K562 (cell line): Measurements from ENCODE around the gene GNG14. TPM values are rescaled to one million over a fixed set of nuclear protein-coding genes. Genes with fewer than 3 reads are reported as not detected.

ENCODE experiments used
- ATAC-seq: fragments of 200-7000 bp; cut with Tn5 transposase; 3 replicates; pipeline ENCODE4 v1.9.1; 2020; ENCODE audit warnings: moderate library complexity
- BruUV-seq: library from RNA; stranded (reverse); fragments of 400-500 nt; replicated peaks from 2 replicates; lab custom pipeline; 2021; lab: Mats Ljungman, UMichigan
- CTCF ChIA-PET: fragments of 300-600 bp; formaldehyde crosslinking; extraction: SDS; loops from one replicate; lab custom pipeline; 2021; ENCODE audit warnings: low intra/inter-chr PET ratio; lab: Yijun Ruan, JAX
- POLR2A ChIA-PET: fragments of 300-600, 350-650 bp; sonication (Branson Sonifier 250); formaldehyde crosslinking; extraction: SDS; loops from one replicate; lab custom pipeline; 2021; ENCODE audit warnings: antibody characterized with exemption, inconsistent platforms; lab: Yijun Ruan, JAX
- DNase-seq, 4 experiments: peaks; one replicate each; pipeline versions ENCODE4 v3.0.0 to v3.0.0-alpha.2; 2011 to 2018; ENCODE audit warnings: low spot score in 3 of 4, mixed read lengths in 3 of 4; ENCODE audit errors: extremely low read depth in 1 of 4
- FAIRE-seq: peaks from 2 replicates; lab custom pipeline; 2011; peaks lifted over from hg19 to GRCh38; lab: Jason Lieb, UNC
- H2AFZ ChIP-seq: 2 replicates; pipeline ENCODE4 v1.6.0; 2011; ENCODE audit warnings: low read depth, low read length, control low read depth, inconsistent platforms
- H3K27ac ChIP-seq: fragments of 200-600 bp; 3 replicates; pipeline ENCODE4 v1.8.0; 2011; ENCODE audit warnings: low read depth, mild to moderate bottlenecking, control low read depth, inconsistent platforms, low read length, moderate library complexity, mixed read lengths; ENCODE audit errors: extremely low read depth
- H3K27me3 ChIP-seq, 2 experiments: fragments of 300-600 bp in 1 of 2; 2 replicates in 1 of 2; 3 replicates in 1 of 2; pipeline versions ENCODE4 v1.6.0 to v1.8.0; 2011; ENCODE audit warnings: inconsistent platforms in 2 of 2, low read length in 2 of 2, mild to moderate bottlenecking in 1 of 2, mixed read lengths in 1 of 2, moderate library complexity in 1 of 2; ENCODE audit not compliant: control insufficient read depth in 2 of 2, insufficient read depth in 2 of 2
- H3K36me3 ChIP-seq: fragments of 300-600 bp; 3 replicates; pipeline ENCODE4 v1.8.0; 2011; ENCODE audit warnings: mild to moderate bottlenecking, low read length, inconsistent platforms; ENCODE audit not compliant: control insufficient read depth, insufficient read depth
- H3K4me1 ChIP-seq, 2 experiments: fragments of 200-600 bp in 1 of 2; replicated peaks in 1 of 2; 2 replicates in 1 of 2; 3 replicates in 1 of 2; pipeline versions ENCODE4 v1.5.1 to v1.8.0; 2011; ENCODE audit warnings: inconsistent platforms in 2 of 2, low read length in 2 of 2, mild to moderate bottlenecking in 1 of 2, mixed read lengths in 1 of 2, moderate library complexity in 1 of 2; ENCODE audit not compliant: control insufficient read depth in 2 of 2, insufficient read depth in 2 of 2
- H3K4me2 ChIP-seq: 2 replicates; pipeline ENCODE4 v1.6.1; 2011; ENCODE audit warnings: low read length, control low read depth, inconsistent platforms, mixed read lengths; ENCODE audit not compliant: insufficient read depth
- H3K4me3 ChIP-seq: fragments of 200-600 bp; sonication (generic), shearing (Covaris generic); 2 replicates; pipeline ENCODE4 v1.5.1; 2016; ENCODE audit warnings: control low read depth, inconsistent platforms
- H3K79me2 ChIP-seq: fragments of 200-600 bp; 3 replicates; pipeline ENCODE4 v1.8.0; 2011; ENCODE audit warnings: low read length, inconsistent platforms; ENCODE audit not compliant: control insufficient read depth, insufficient read depth
- H3K9ac ChIP-seq, 2 experiments: 2 replicates each; pipeline versions ENCODE4 v1.6.0 to v1.6.1; 2011; ENCODE audit warnings: low read depth in 2 of 2, low read length in 2 of 2, control low read depth in 1 of 2, inconsistent platforms in 1 of 2, mild to moderate bottlenecking in 1 of 2, mixed read lengths in 1 of 2; ENCODE audit not compliant: insufficient read depth in 1 of 2
- H3K9me1 ChIP-seq: one replicate; pipeline ENCODE4 v1.6.0; 2011; ENCODE audit warnings: inconsistent platforms, mild to moderate bottlenecking, low read length, moderate library complexity; ENCODE audit not compliant: control insufficient read depth, insufficient read depth
- H3K9me3 ChIP-seq: replicated peaks from 2 replicates; pipeline ENCODE4 v1.5.1; 2011; ENCODE audit warnings: low read depth, low read length, inconsistent platforms; ENCODE audit not compliant: control insufficient read depth, insufficient read depth
- H4K20me1 ChIP-seq: replicated peaks from 2 replicates; pipeline ENCODE4 v1.6.1; 2011; ENCODE audit warnings: low read length, inconsistent platforms, mixed read lengths; ENCODE audit not compliant: control insufficient read depth, insufficient read depth
- BMI1 ChIP-seq: fragments of 150-350 bp; IDR thresholded peaks from 2 replicates; pipeline ENCODE4 v1.6.1; 2014; ENCODE audit warnings: low read length
- CSDE1 ChIP-seq, 2 experiments: fragments of 450-650 bp; IDR thresholded peaks; 2 replicates each; pipeline ENCODE4 v1.6.1; 2016; ENCODE audit warnings: mild to moderate bottlenecking in 1 of 2
- DMBX1 ChIP-seq: fragments of 250-450 bp; sonication (Bioruptor Pico); IDR thresholded peaks from 2 replicates; pipeline ENCODE4 v1.8.0; 2022; ENCODE audit warnings: inconsistent platforms, mild to moderate bottlenecking, moderate library complexity, borderline replicate concordance
- FOXK1 ChIP-seq: sonication (generic); formaldehyde crosslinking; IDR thresholded peaks from 2 replicates; pipeline ENCODE4 v1.8.0; 2022; ENCODE audit warnings: missing genetic modification reagents, mild to moderate bottlenecking, borderline replicate concordance
- NBN ChIP-seq: fragments of 450-650 bp; IDR thresholded peaks from 2 replicates; pipeline ENCODE4 v1.6.1; 2016; ENCODE audit warnings: low read depth, mild to moderate bottlenecking
- RBBP5 ChIP-seq: fragments of 200-600 bp; sonication (generic); IDR thresholded peaks from 2 replicates; pipeline ENCODE4 v1.6.1; 2012; ENCODE audit warnings: borderline replicate concordance, mild to moderate bottlenecking, low read length, control low read depth, inconsistent platforms; ENCODE audit not compliant: insufficient read depth, poor library complexity, severe bottlenecking
- SPI1 ChIP-seq: IDR thresholded peaks from 2 replicates; pipeline ENCODE4 v1.6.1; 2011; ENCODE audit warnings: low read depth, low read length, control low read depth, borderline replicate concordance
- ZNF561 ChIP-seq: fragments of 450-650 bp; formaldehyde crosslinking; conservative IDR thresholded peaks from 2 replicates; pipeline ENCODE4 v1.4.0; 2020; ENCODE audit warnings: mild to moderate bottlenecking, moderate library complexity
- WGBS: fragments of 100-300 bp; shearing (Covaris generic); methylation state at CpG from one replicate; pipeline ENCODE4 v1.1.6; 2016; ENCODE audit warnings: low coverage, mixed read lengths; ENCODE audit not compliant: insufficient coverage; ENCODE audit errors: missing lambda C conversion rate; 5-methylcytosine and 5-hydroxymethylcytosine counted together
- in situ Hi-C: fragments of 300-500 bp; cut with MboI; formaldehyde crosslinking; loops from 4 replicates; pipeline ENCODE4 v1.15.0; 2018; ENCODE audit warnings: inconsistent platforms, mixed read lengths
- intact Hi-C: fragments of 100-400 bp; cut with micrococcal nuclease; formaldehyde crosslinking; loops from 2 replicates; pipeline ENCODE4 v1.14.2; 2022
- polyA plus RNA-seq, 8 experiments: library from polyadenylated mRNA; depleted of rRNA in 4 of 8; stranded (reverse) in 5 of 8; unstranded in 3 of 8; fragments of >200 nt; fragmentation: Nextera tagmentation in 2 of 8; fragmentation: Illumina TruSeq in 1 of 8; extraction: Ambion mirVana in 2 of 8; extraction: Trizol in 1 of 8; gene quantifications; 2 replicates each; pipeline versions ENCODE4 v1.2.1 to v1.2.3, GENCODE V29; 2011 to 2014; ENCODE audit warnings: inconsistent platforms in 1 of 8, missing spikeins in 1 of 8
- total RNA-seq, 7 experiments: library from RNA; depleted of rRNA in 6 of 7; stranded (reverse); fragments of >200 nt in 6 of 7; fragmentation: Illumina TruSeq in 2 of 7; extraction: Trizol in 2 of 7; gene quantifications; 2 replicates each; pipeline versions ENCODE4 v1.2.1 to v1.2.3, GENCODE V29; 2011 to 2021; ENCODE audit warnings: low replicate concordance in 1 of 7

The GNG14 gene
- total and polyA plus RNA-seq, 9 of the 15 experiments (the other 6 are each of a cell fraction or from before 2014, with no cell fraction given): not detected

GRCh38 chr19:12665281-12665573 is 22.6 kb upstream of the GNG14 start:
- peaks cover 28% of the 10 kb centered on the region for H3K79me2 ChIP-seq
- in situ Hi-C loops: no loop called here
- H2AFZ ChIP-seq: no peak overlapping the region
- H3K9me1 ChIP-seq: no peaks in the 10 kb centered on the region
- H3K27me3 ChIP-seq: no peaks in the 10 kb centered on the region
- FAIRE-seq (no peak), ATAC-seq (no peak), DNase-seq (no peak)
- peaks cover 5% of the 10 kb centered on the region; the same call in 1 of the 2 replicates for H4K20me1 ChIP-seq
- peaks cover 13 to 46% of the 10 kb centered on the region in 2 experiments; a peak in 4 of 5 replicates for H3K4me1 ChIP-seq
- peaks cover 29% of the 10 kb centered on the region; the same call in 2 of the 3 replicates for H3K36me3 ChIP-seq
- no peak overlapping the region for H3K4me3 ChIP-seq
- no peak overlapping the region for H3K27ac ChIP-seq
- TF ChIP-seq NBN (no peak), SPI1 (0 out of 2 replicates have a peak, but pooled peaks have one; percentile 33)
- BruUV-seq: no TSS peak
- intact Hi-C loops: no loop called here
- 91% methylated on average over 10 of the region's 10 CpGs for WGBS
- H3K9ac ChIP-seq: no peak overlapping the region; a peak in 1 of 4 replicates
- no peak overlapping the region for H3K4me2 ChIP-seq
- ChIA-PET POLR2A (no interaction called here), CTCF (no interaction called here)
- H3K9me3 ChIP-seq: no peaks in the 10 kb centered on the region

GRCh38 chr19:12665671-12666264 is 22.0 kb upstream of the GNG14 start:
- ChIA-PET CTCF (no interaction called here), POLR2A (interaction anchor here (0.6 to 1.1 kb wide), 10 partner anchors 9 to 597 kb away, joined by 3 to 6 read pairs (median 4); partner anchors contain the start of genes ZNF490 and ZNF791)
- H2AFZ ChIP-seq: peak overlapping the region; percentile 95
- ATAC-seq (no peak), DNase-seq (no peak)
- H3K4me2 ChIP-seq: peak overlapping the region; percentile 99
- H3K27me3 ChIP-seq: no peaks in the 10 kb centered on the region
- 32% methylated on average over 12 of the region's 12 CpGs for whole genome bisulfite sequencing
- TF ChIP-seq DMBX1 (CRISPR knock-in tag): no peak
- no peak for TF ChIP-seq ZNF561 (CRISPR knock-in tag)
- TF ChIP-seq BMI1: no peak
- TF ChIP-seq RBBP5: no peak
- 0 out of 2 replicates have a peak, but pooled peaks have one; percentile 45 for TF ChIP-seq FOXK1 (CRISPR knock-in tag)
- TF ChIP-seq CSDE1 (IDR thresholded peaks at IDR 0.05): no peak
- TF ChIP-seq, all 486 proteins: peak for 1
- Histone ChIP-seq H3K4me1 (peaks cover 18 to 51% of the 10 kb centered on the region in 2 experiments; a peak in 4 of 5 replicates), H3K9me3 (no peaks in the 10 kb centered on the region), H3K9me1 (no peaks in the 10 kb centered on the region), H3K27ac (peak overlapping the region; percentile 62; the same call in 2 of the 3 replicates), H3K4me3 (peak overlapping the region; percentile 75), H3K79me2 (peaks cover 33% of the 10 kb centered on the region), H3K9ac (peak overlapping the region; percentile 70 to 89), H4K20me1 (peaks cover 5% of the 10 kb centered on the region; the same call in 1 of the 2 replicates), H3K36me3 (peaks cover 33% of the 10 kb centered on the region; the same call in 2 of the 3 replicates)
- in situ Hi-C loops (no loop called here), intact Hi-C loops (no loop called here)
- no peak for FAIRE-seq
- BruUV-seq: no TSS peak
